Measurements from ENCODE around the gene DST. TPM values are rescaled to one million over a fixed set of nuclear protein-coding genes. Genes with fewer than 3 reads are reported as not detected.

DST gene
- polyA plus RNA-seq, 3 donors, result 1.1 to 7.4 (median 3.2) TPM

DNA sequence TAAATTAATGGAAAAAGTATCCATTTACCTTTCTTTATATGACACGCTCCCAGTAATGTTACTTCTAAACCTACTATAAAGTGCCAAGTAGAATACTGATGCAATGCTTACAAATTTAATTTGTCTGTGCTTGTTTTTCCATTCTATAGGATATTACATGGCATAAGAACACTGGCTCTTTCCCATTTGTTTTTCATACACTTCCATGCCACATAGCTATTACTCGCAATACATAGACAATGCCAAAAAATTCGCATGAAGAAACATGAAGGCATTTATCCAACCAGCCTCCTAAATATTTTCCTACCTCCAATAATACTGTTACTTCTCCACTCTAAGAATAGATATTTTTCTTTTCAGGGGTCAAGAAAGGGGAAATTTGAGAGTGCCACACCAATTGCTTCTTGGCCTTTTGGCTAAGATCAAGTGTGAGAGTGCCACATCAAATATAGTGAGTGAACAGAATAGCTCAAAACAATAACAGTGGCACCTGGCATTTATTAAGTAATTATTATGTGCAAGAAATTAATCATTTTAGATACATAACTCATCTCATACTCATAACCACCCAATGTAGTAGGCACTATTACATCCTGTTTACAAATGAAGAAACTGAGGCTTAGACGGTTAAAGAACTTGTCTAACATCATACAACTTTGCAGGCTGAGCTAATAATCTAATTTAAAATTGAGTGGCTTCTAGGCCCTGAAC lies 845 bp upstream of the DST start:
- intact Hi-C loops (cut with micrococcal nuclease), result loop anchor here in 1 of 2 donors (10.0 kb wide), 1 partner anchor 121 kb away; no protein-coding TSS in a partner anchor
- H3K36me3 ChIP-seq (replicated peaks in 1 of 2; ENCODE audit: control insufficient read depth in 1 of 2, insufficient read depth in 2 of 2, low read length in 2 of 2), result peaks cover 3 to 5% of the 10 kb centered on the region in 2 donors
- H3K9me3 Mint-ChIP-seq, result no peaks in the 10 kb centered on the region
- H3K36me3 Mint-ChIP-seq, result peaks cover 8 to 10% of the 10 kb centered on the region in 2 donors
- H3K4me3 ChIP-seq (replicated peaks in 1 of 3; ENCODE audit: low read depth in 2 of 3, low read length in 3 of 3), result no peak overlapping the region
- H2AFZ ChIP-seq (ENCODE audit: insufficient read depth, low read depth, low read length, poor library complexity, severe bottlenecking), result no peak overlapping the region
- 100% methylated on average over 1 of the region's 4 CpGs for WGBS (ENCODE audit: insufficient coverage)
- no peaks in the 10 kb centered on the region for H3K79me2 ChIP-seq (ENCODE audit: insufficient read depth, low read length)
- no peaks in the 10 kb centered on the region for H4K20me1 ChIP-seq (ENCODE audit: insufficient read depth, low read length)
- no peaks in the 10 kb centered on the region for H3K9me3 ChIP-seq (replicated peaks in 1 of 2; ENCODE audit: control insufficient read depth in 1 of 2, insufficient read depth in 1 of 2, low read length in 2 of 2)
- no peak overlapping the region for H3K27ac Mint-ChIP-seq
- H3K4me3 Mint-ChIP-seq, result no peak overlapping the region
- H3K9ac ChIP-seq (ENCODE audit: insufficient read depth, low read length, poor library complexity, severe bottlenecking), result no peak overlapping the region
- H3K4me1 Mint-ChIP-seq, result no peaks in the 10 kb centered on the region
- no peak overlapping the region for H3K27ac ChIP-seq (ENCODE audit: low read depth in 1 of 2, low read length in 2 of 2)
- TF ChIP-seq, protein P1, sequence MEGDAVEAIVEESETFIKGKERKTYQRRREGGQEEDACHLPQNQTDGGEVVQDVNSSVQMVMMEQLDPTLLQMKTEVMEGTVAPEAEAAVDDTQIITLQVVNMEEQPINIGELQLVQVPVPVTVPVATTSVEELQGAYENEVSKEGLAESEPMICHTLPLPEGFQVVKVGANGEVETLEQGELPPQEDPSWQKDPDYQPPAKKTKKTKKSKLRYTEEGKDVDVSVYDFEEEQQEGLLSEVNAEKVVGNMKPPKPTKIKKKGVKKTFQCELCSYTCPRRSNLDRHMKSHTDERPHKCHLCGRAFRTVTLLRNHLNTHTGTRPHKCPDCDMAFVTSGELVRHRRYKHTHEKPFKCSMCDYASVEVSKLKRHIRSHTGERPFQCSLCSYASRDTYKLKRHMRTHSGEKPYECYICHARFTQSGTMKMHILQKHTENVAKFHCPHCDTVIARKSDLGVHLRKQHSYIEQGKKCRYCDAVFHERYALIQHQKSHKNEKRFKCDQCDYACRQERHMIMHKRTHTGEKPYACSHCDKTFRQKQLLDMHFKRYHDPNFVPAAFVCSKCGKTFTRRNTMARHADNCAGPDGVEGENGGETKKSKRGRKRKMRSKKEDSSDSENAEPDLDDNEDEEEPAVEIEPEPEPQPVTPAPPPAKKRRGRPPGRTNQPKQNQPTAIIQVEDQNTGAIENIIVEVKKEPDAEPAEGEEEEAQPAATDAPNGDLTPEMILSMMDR (IDR thresholded peaks at IDR 0.05), result no peak
- no peak overlapping the region for H3K4me2 ChIP-seq (replicated peaks; ENCODE audit: extremely low read depth, low read length, poor library complexity, severe bottlenecking)
- H3K27me3 ChIP-seq (ENCODE audit: control insufficient read depth in 2 of 2, insufficient read depth in 2 of 2, low read length in 2 of 2), result no peaks in the 10 kb centered on the region
- no peaks in the 10 kb centered on the region for H3K27me3 Mint-ChIP-seq (ENCODE audit: low read depth in 3 of 3)
- H3K4me1 ChIP-seq (ENCODE audit: control insufficient read depth in 1 of 2, insufficient read depth in 2 of 2, low read length in 2 of 2), result no peaks in the 10 kb centered on the region
- no peak for DNase-seq

DNA sequence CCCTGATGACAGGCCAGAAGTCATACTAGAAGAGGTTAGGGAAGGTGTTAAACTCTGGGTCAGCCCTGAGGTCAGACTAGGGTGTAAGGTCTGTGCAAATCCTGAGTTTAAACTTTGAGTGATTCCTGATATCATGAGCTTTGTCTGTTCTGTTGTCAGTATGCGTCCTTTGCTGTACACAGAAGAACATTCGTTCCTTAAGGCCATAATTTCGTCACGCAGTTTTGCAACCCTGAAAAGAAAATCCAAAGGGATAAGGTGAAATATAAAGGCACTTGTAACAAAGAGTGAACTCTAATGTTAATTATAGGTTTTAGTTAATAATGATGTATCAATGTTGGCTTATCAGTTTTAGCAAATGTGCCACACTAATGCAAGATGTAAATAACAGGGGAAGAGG lies 2.3 kb downstream of the DST start:
- Histone ChIP-seq H3K27me3 (ENCODE audit: control insufficient read depth in 2 of 2, insufficient read depth in 2 of 2, low read length in 2 of 2) (no peaks in the 10 kb centered on the region), H3K27ac (ENCODE audit: low read depth in 1 of 2, low read length in 2 of 2) (no peak overlapping the region), H3K79me2 (ENCODE audit: insufficient read depth, low read length) (no peaks in the 10 kb centered on the region), H3K9ac (ENCODE audit: insufficient read depth, low read length, poor library complexity, severe bottlenecking) (no peak overlapping the region), H3K4me2 (replicated peaks; ENCODE audit: extremely low read depth, low read length, poor library complexity, severe bottlenecking) (no peak overlapping the region), H3K4me1 (ENCODE audit: control insufficient read depth in 1 of 2, insufficient read depth in 2 of 2, low read length in 2 of 2) (no peaks in the 10 kb centered on the region), H2AFZ (ENCODE audit: insufficient read depth, low read depth, low read length, poor library complexity, severe bottlenecking) (no peak overlapping the region), H3K9me3 (replicated peaks in 1 of 2; ENCODE audit: control insufficient read depth in 1 of 2, insufficient read depth in 1 of 2, low read length in 2 of 2) (no peaks in the 10 kb centered on the region), H4K20me1 (ENCODE audit: insufficient read depth, low read length) (no peaks in the 10 kb centered on the region), H3K4me3 (replicated peaks in 1 of 3; ENCODE audit: low read depth in 2 of 3, low read length in 3 of 3) (no peak overlapping the region), H3K36me3 (replicated peaks in 1 of 2; ENCODE audit: control insufficient read depth in 1 of 2, insufficient read depth in 2 of 2, low read length in 2 of 2) (peaks cover 5% of the 10 kb centered on the region in 2 donors)
- Mint-ChIP-seq H3K9me3 (no peaks in the 10 kb centered on the region), H3K36me3 (peaks cover 3 to 6% of the 10 kb centered on the region in 2 donors), H3K4me1 (no peaks in the 10 kb centered on the region), H3K4me3 (no peak overlapping the region), H3K27ac (no peak overlapping the region), H3K27me3 (ENCODE audit: low read depth in 3 of 3) (no peaks in the 10 kb centered on the region)
- no peak for DNase-seq
- TF ChIP-seq, protein P1 (IDR thresholded peaks at IDR 0.05), result no peak
- intact Hi-C loops (cut with micrococcal nuclease), result loop anchor here in 1 of 2 donors (10.0 kb wide), 1 partner anchor 124 kb away; no protein-coding TSS in a partner anchor
- WGBS (ENCODE audit: insufficient coverage), result 68% methylated on average over 2 of the region's 4 CpGs

Data from CD14-positive monocyte (primary cell).